Heart left ventricle (tissue), 16 donors: Measurements from ENCODE around the gene MDM4. TPM values are rescaled to one million over a fixed set of nuclear protein-coding genes. Genes with fewer than 3 reads are reported as not detected.

Source experiments
- ATAC-seq, 4 donors: fragments of 200-7000 bp; cut with Tn5 transposase; one replicate each; pipeline ENCODE4 v1.9.1; 2020 to 2022; ENCODE audit warnings: moderate library complexity in 4 of 4, mild to moderate bottlenecking in 3 of 4, moderate number of reproducible peaks in 1 of 4
- DNase-seq, 5 donors: peaks; one replicate each; pipeline ENCODE4 v3.0.0-alpha.2; 2020
- H3K27ac ChIP-seq, 12 donors: fragments of 200-600 bp; sonication (generic) in 4 of 12; one replicate each; pipeline versions ENCODE4 v1.5.0 to v1.8.0; 2016 to 2022; ENCODE audit warnings: mild to moderate bottlenecking in 2 of 12
- H3K27me3 ChIP-seq, 9 donors: fragments of 200-600 bp; sonication (generic) in 2 of 9; one replicate each; pipeline versions ENCODE4 v1.5.1 to v1.8.0; 2016 to 2022; ENCODE audit warnings: mild to moderate bottlenecking in 3 of 9
- H3K36me3 ChIP-seq, 9 donors: fragments of 200-600 bp; sonication (generic) in 2 of 9; one replicate each; pipeline versions ENCODE4 v1.5.0 to v1.8.0; 2018 to 2022; ENCODE audit warnings: mild to moderate bottlenecking in 2 of 9
- H3K4me1 ChIP-seq, 12 donors: fragments of 200-600 bp; sonication (generic) in 4 of 12; one replicate each; pipeline versions ENCODE4 v1.5.0 to v1.8.0; 2016 to 2022; ENCODE audit warnings: mild to moderate bottlenecking in 3 of 12
- H3K4me3 ChIP-seq, 12 donors: fragments of 200-600 bp; sonication (generic) in 4 of 12; one replicate each; pipeline versions ENCODE4 v1.5.0 to v1.8.0; 2017 to 2022; ENCODE audit warnings: mild to moderate bottlenecking in 9 of 12, moderate library complexity in 4 of 12
- H3K9me3 ChIP-seq, 12 donors: fragments of 200-600 bp; sonication (generic) in 4 of 12; one replicate each; pipeline versions ENCODE4 v1.5.0 to v1.8.0; 2016 to 2022; ENCODE audit warnings: mild to moderate bottlenecking in 1 of 12
- POLR2A ChIP-seq, 2 donors: fragments of 450-650 bp; IDR thresholded peaks; one replicate each; pipeline ENCODE4 v1.6.1; 2017; ENCODE audit warnings: antibody characterized with exemption in 2 of 2, mild to moderate bottlenecking in 2 of 2, moderate library complexity in 2 of 2
- WGBS, 4 donors: extraction: QIAGEN DNeasy Blood & Tissue Kit in 2 of 4; methylation state at CpG; one replicate each; pipeline versions ENCODE4 v1.1.5 to v1.1.7; 2013 to 2018; 5-methylcytosine and 5-hydroxymethylcytosine counted together
- intact Hi-C, 10 donors: fragments of 100-400 bp; cut with DNase I; formaldehyde crosslinking; loops; one replicate each; pipeline versions ENCODE4 v1.11.1 to v1.14.2; 2022
- polyA plus RNA-seq, 2 donors: library from polyadenylated mRNA; stranded (reverse); fragments of 200-250 nt; gene quantifications; one replicate each; pipeline ENCODE4 v1.2.3, GENCODE V29; 2013
- total RNA-seq, 9 donors: library from RNA; depleted of rRNA in 2 of 9; stranded (reverse); fragments of >200 nt in 2 of 9; fragmentation: NEBNext Ultra II Directional in 3 of 9; extraction: Animal tissue kit (Norgen Biotek cat#: 25700) in 3 of 9; gene quantifications; one replicate each; pipeline versions ENCODE4 v1.1.0 to v1.2.4, GENCODE V29; 2016 to 2023
- TF ChIP-seq, protein P1 (sequence below), 12 donors: fragments of 200-600 bp; sonication (generic) in 4 of 12; IDR thresholded peaks; one replicate each; pipeline versions ENCODE4 v1.5.0 to v1.8.0; 2018 to 2022; ENCODE audit warnings: antibody characterized with exemption in 12 of 12, mild to moderate bottlenecking in 5 of 12
- donor health status: ischemic (EF 13 %, LVEDD 7.1; RV severe dilation, severe dysfunction).
- donor health status: healthy with polysubstance abuse.
- donor health status: DM: no; HTN: yes; CAD: no.
- donor health status: DM: no; HTN: no; CAD: no.
- donor health status: ischemic (EF 25% LVEDD 6.9; RV normal size, moderate dysfunction).
- donor health status: ischemic (EF 25% LVEDD 5.7; RV mildly dilated, moderate dysfunction).
- donor health status: healthy.
- donor health status: DM: yes; HTN: yes; CAD: no.
- donor health status: ischemic (EF 35%, LVEDD 5.7; RV mildly dilated, moderate dysfunction).
- donor health status: nonischemic (EF 11% LVEDD 7.7; RV severe dilation, severe dysfunction).
- donor health status: DM: yes; HTN: yes; CAD: no.
- donor health status: PGD.
- donor health status: ischemic (EF 29% LVEDD 5.4; RV normal size, mild dysfunction).
- donor health status: nonischemic (EF 23%, LVEDD 6.1; RV moderate dilation, normal function).

MDM4 gene
- total and polyA plus RNA-seq, 11 donors: 5.7 to 48.7 (median 31.6) TPM

GRCh38 chr1:204468766-204469302, 47.4 kb upstream of the MDM4 start:
- Histone ChIP-seq H3K4me1 (peaks cover 24 to 78% (median 56%) of the 10 kb centered on the region in 12 donors), H3K27me3 (no peaks in the 10 kb centered on the region), H3K36me3 (peaks cover 0 to 21% (median 0%) of the 10 kb centered on the region in 9 donors), H3K9me3 (no peaks in the 10 kb centered on the region), H3K4me3 (no peak overlapping the region), H3K27ac (peak overlapping the region in 10 of 12 donors; percentile 3 to 99 (median 79))
- intact Hi-C loops: loop anchor here in 1 of 10 donors (2.0 kb wide), 1 partner anchor 16 kb away; no protein-coding TSS in a partner anchor
- no peak for ATAC-seq
- TF ChIP-seq POLR2A (IDR thresholded peaks at IDR 0.05): no peak
- TF ChIP-seq, protein P1, sequence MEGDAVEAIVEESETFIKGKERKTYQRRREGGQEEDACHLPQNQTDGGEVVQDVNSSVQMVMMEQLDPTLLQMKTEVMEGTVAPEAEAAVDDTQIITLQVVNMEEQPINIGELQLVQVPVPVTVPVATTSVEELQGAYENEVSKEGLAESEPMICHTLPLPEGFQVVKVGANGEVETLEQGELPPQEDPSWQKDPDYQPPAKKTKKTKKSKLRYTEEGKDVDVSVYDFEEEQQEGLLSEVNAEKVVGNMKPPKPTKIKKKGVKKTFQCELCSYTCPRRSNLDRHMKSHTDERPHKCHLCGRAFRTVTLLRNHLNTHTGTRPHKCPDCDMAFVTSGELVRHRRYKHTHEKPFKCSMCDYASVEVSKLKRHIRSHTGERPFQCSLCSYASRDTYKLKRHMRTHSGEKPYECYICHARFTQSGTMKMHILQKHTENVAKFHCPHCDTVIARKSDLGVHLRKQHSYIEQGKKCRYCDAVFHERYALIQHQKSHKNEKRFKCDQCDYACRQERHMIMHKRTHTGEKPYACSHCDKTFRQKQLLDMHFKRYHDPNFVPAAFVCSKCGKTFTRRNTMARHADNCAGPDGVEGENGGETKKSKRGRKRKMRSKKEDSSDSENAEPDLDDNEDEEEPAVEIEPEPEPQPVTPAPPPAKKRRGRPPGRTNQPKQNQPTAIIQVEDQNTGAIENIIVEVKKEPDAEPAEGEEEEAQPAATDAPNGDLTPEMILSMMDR (IDR thresholded peaks at IDR 0.05): no peak
- DNase-seq: no peak
- WGBS, 4 donors: 77 to 88% (median 83%) methylated on average over 17 to 18 of the region's 18 CpGs

- intact Hi-C loops: loop anchor here in 1 of 10 donors (2.0 kb wide), 1 partner anchor 15 kb away; no protein-coding TSS in a partner anchor
- DNase-seq: peak in 4 of 5 donors; percentile 57 to 78 (median 69)
- H3K36me3 ChIP-seq: peaks cover 0 to 16% (median 0%) of the 10 kb centered on the region in 9 donors
- peak overlapping the region in 9 of 12 donors; percentile 13 to 99 (median 87) for H3K27ac ChIP-seq
- ATAC-seq: peak in 1 of 4 donors; percentile 23
- H3K4me1 ChIP-seq: peaks cover 20 to 74% (median 52%) of the 10 kb centered on the region in 12 donors
- H3K27me3 ChIP-seq: no peaks in the 10 kb centered on the region
- no peaks in the 10 kb centered on the region for H3K9me3 ChIP-seq
- TF ChIP-seq POLR2A (IDR thresholded peaks at IDR 0.05): no peak
- TF ChIP-seq, protein P1 (IDR thresholded peaks at IDR 0.05): no peak
- H3K4me3 ChIP-seq: no peak overlapping the region
- WGBS, 4 donors: 44 to 89% (median 53%) methylated on average over 7 to 10 of the region's 10 CpGs
These were observed 46.9 kb upstream of the MDM4 start for GRCh38 chr1:204469304-204469703.

- TF ChIP-seq POLR2A (IDR thresholded peaks at IDR 0.05): no peak
- TF ChIP-seq, protein P1 (IDR thresholded peaks at IDR 0.05): no peak
- Histone ChIP-seq H3K36me3 (peaks cover 0 to 16% (median 0%) of the 10 kb centered on the region in 9 donors), H3K27ac (no peak overlapping the region), H3K4me3 (no peak overlapping the region), H3K4me1 (peaks cover 3 to 73% (median 49%) of the 10 kb centered on the region in 12 donors), H3K9me3 (no peaks in the 10 kb centered on the region), H3K27me3 (no peaks in the 10 kb centered on the region)
- DNase-seq: no peak
- WGBS, 4 donors: 95 to 98% (median 96%) methylated on average over 4 of the region's 4 CpGs
- ATAC-seq: no peak
- intact Hi-C loops: no loop called here
These were observed 44.5 kb upstream of the MDM4 start for GRCh38 chr1:204471687-204472086.

DNA sequence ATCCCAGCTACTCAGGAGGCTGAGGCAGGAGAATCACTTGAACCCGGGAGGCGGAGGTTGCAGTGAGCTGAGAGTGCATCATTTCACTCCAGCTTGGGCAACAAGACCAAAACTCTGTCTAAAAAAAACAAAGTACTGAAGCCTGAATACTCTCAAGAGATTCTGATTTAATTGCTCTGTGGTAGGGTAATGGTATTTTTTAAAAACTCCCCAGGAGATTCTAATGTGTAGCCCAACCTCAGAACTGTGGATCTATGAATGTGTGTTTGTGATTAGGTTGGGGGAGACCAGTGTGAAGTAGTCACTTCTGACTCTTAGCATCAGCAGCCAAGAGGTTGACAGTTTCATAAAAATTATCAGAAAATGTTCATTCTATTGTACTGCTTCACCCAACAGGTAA, 43.5 kb upstream of the MDM4 start:
- H3K27ac ChIP-seq: no peak overlapping the region
- H3K9me3 ChIP-seq: no peaks in the 10 kb centered on the region
- 95 to 98% (median 97%) methylated on average over 2 of the region's 2 CpGs for WGBS, 4 donors
- no peak overlapping the region for H3K4me3 ChIP-seq
- peaks cover 6 to 73% (median 52%) of the 10 kb centered on the region in 12 donors for H3K4me1 ChIP-seq
- DNase-seq (no peak), ATAC-seq (no peak)
- intact Hi-C loops: no loop called here
- H3K27me3 ChIP-seq: no peaks in the 10 kb centered on the region
- no peak for TF ChIP-seq POLR2A (IDR thresholded peaks at IDR 0.05)
- peaks cover 0 to 16% (median 0%) of the 10 kb centered on the region in 9 donors for H3K36me3 ChIP-seq
